Dendritic cell treated with granulocyte-macrophage colony-stimulating factor and Interleukin-4, amounts not matched to agents 40 ng/mL and 50 ng/mL, for 4 days (primary cell): ENCODE measurements around the gene NCEH1.

Experiments used
- H3K27ac Mint-ChIP-seq: one replicate; pipeline ENCODE4 v1.8.0; 2022; ENCODE audit warnings: mild to moderate bottlenecking, mixed read lengths
- H3K27me3 Mint-ChIP-seq: one replicate; pipeline ENCODE4 v1.8.0; 2022; ENCODE audit warnings: mild to moderate bottlenecking, mixed read lengths
- H3K36me3 Mint-ChIP-seq: one replicate; pipeline ENCODE4 v1.8.0; 2022; ENCODE audit warnings: low read depth, mixed read lengths
- H3K4me1 Mint-ChIP-seq: one replicate; pipeline ENCODE4 v1.8.0; 2022; ENCODE audit warnings: low read depth, mixed read lengths
- H3K4me3 Mint-ChIP-seq: one replicate; pipeline ENCODE4 v1.8.0; 2022; ENCODE audit warnings: mild to moderate bottlenecking, moderate library complexity, mixed read lengths
- H3K9me3 Mint-ChIP-seq: one replicate; pipeline ENCODE4 v1.8.0; 2022; ENCODE audit warnings: mixed read lengths
- intact Hi-C: fragments of 100-400 bp; cut with micrococcal nuclease; formaldehyde crosslinking; loops from one replicate; pipeline ENCODE4 v1.15.0; 2022

Gene NCEH1

GRCh38 chr3:172613845-172614244, 97.0 kb downstream of the NCEH1 start:
- H3K4me1 Mint-ChIP-seq = peaks cover 13% of the 10 kb centered on the region
- H3K27me3 Mint-ChIP-seq = no peaks in the 10 kb centered on the region
- H3K27ac Mint-ChIP-seq = no peak overlapping the region

DNA sequence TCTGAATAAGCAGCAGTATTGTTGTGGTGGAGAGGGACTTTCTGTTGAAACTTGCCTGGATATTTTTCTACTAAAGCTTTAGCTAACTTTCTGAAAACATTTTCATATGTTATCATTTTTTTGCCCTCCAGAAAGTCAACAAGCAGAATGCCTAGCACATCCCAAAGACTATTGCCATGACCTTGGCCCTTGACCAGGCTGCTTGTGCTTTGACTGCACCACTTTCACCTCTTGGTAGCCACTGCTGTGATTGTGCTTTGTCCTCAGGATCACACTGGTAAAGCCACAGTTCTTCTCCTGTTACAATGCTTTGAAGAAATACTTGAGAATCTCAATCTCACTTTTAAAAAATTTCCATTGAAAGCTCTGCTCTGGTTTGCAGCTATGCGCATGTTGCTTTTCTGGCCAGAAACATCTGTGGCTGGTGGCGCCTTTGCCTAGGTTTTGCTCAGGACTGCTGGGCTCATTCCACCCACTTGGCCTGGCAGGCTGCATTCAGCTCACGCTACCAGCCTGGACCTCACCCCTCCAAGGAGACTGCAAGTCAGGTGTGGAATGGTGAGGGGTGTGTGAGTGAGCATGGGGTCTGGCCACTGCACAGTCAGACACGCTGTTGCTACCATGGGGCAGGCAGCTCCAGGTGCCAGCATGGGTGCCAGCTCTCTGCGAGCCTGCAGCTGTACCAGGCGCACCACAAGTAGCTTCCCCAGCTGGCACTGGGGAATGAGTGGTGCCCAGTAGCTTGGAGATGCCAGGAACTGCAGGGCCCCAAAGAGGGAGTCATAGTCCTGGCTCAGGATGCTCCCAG, 97.8 kb downstream of the NCEH1 start:
- H3K9me3 Mint-ChIP-seq = peaks cover 26% of the 10 kb centered on the region
- no peaks in the 10 kb centered on the region for H3K27me3 Mint-ChIP-seq
- no peak overlapping the region for H3K27ac Mint-ChIP-seq
- H3K4me3 Mint-ChIP-seq = no peak overlapping the region
- H3K36me3 Mint-ChIP-seq = no peaks in the 10 kb centered on the region
- H3K4me1 Mint-ChIP-seq = peaks cover 13% of the 10 kb centered on the region
- intact Hi-C loops = no loop called here

More at GRCh38 chr3:172613845-172614244, 97.0 kb downstream of the NCEH1 start:
- Mint-ChIP-seq H3K4me3 (no peak overlapping the region), H3K36me3 (no peaks in the 10 kb centered on the region), H3K9me3 (peaks cover 26% of the 10 kb centered on the region)
- intact Hi-C loops = no loop called here

GRCh38 chr3:172609750-172610149, 101.1 kb downstream of the NCEH1 start:
- intact Hi-C loops = no loop called here
- no peak overlapping the region for H3K4me3 Mint-ChIP-seq

DNA sequence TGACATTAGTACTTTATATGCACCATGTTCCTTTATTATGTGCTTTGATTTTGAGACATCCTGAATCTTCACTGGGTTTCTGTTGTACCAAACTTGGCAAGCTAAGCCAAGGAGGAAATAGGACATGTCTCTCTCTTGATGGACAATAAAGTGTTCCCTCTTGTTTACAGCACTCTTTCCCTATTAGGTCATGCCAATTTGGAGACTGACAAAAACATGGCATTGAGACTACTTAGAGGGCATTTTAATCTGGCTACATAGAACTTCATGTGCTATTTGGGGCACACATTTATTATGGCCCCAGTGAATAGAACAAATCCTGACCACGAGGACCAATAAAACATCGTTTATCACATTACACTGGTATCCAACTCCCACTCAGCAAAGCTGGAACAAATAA, 102.3 kb downstream of the NCEH1 start:
- Mint-ChIP-seq H3K36me3 (no peaks in the 10 kb centered on the region), H3K4me1 (no peaks in the 10 kb centered on the region), H3K4me3 (no peak overlapping the region), H3K27ac (peak overlapping the region; percentile 5), H3K9me3 (peaks cover 16% of the 10 kb centered on the region), H3K27me3 (no peaks in the 10 kb centered on the region)
- intact Hi-C loops = no loop called here

More at GRCh38 chr3:172609750-172610149, 101.1 kb downstream of the NCEH1 start:
- peak overlapping the region; percentile 5 for H3K27ac Mint-ChIP-seq
- peaks cover 26% of the 10 kb centered on the region for H3K9me3 Mint-ChIP-seq
- H3K4me1 Mint-ChIP-seq = no peaks in the 10 kb centered on the region
- no peaks in the 10 kb centered on the region for H3K27me3 Mint-ChIP-seq
- H3K36me3 Mint-ChIP-seq = no peaks in the 10 kb centered on the region

DNA sequence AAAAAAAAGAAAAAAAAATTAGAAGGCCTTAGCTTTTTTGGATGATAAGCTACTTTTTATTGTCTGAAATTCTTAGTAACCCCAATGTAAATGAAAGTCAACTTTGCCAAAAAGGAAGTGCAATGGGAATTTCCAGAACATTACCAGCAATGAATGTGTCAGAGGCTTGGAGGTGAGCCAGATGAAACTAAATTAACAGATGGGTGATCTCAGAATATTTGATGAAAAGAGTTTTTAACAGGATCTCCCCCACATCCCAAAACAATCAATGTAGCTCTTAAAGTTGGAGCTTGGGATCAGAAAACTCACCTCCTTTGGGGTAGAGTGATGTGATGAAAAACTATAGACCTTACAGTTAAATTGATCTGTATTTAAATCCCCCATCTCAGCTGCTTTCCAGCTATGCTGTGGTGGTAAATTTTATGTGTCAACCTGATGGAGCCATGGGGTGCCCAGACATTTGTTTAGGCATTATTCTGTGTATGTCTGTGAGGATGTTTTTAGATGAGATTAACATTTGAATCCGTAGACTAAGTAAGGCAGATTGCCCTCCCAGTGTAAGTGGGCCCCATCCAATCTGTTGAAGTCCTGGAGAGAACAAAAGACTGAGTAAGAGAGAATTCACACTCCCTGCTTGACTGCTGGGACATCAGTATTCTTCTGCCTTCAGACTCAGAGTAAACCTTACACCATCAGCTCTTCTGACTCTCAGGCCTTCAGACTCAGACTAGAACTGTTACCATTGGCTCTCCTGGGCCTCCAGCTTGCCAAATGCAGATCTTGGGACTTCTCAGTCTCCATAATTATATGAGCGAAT, 103.4 kb downstream of the NCEH1 start:
- Mint-ChIP-seq H3K9me3 (peaks cover 12% of the 10 kb centered on the region), H3K27ac (no peak overlapping the region), H3K36me3 (no peaks in the 10 kb centered on the region), H3K4me1 (no peaks in the 10 kb centered on the region), H3K27me3 (no peaks in the 10 kb centered on the region), H3K4me3 (no peak overlapping the region)
- intact Hi-C loops = no loop called here

DNA sequence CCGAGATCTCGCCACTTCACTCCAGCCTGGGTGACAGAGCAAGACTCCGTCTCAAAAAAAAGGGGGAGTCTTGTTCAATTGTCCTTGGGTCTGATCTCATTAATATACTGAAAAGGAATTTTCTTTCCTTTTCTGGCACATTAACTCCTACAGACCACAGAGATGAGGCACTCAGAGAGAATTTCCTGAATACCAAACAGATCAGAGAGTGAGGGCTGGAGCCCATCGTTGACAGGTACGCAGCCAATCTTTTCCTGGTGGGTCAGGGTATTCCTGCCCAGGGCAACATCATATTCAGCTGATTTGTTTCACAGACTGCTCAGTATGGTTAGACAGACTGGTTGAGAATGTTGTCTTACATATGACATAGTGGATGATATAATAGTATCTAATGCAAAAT, 104.8 kb downstream of the NCEH1 start:
- Mint-ChIP-seq H3K9me3 (peaks cover 10% of the 10 kb centered on the region), H3K4me1 (no peaks in the 10 kb centered on the region), H3K27ac (peak overlapping the region; percentile 30), H3K36me3 (no peaks in the 10 kb centered on the region), H3K27me3 (no peaks in the 10 kb centered on the region), H3K4me3 (no peak overlapping the region)
- intact Hi-C loops = no loop called here

DNA sequence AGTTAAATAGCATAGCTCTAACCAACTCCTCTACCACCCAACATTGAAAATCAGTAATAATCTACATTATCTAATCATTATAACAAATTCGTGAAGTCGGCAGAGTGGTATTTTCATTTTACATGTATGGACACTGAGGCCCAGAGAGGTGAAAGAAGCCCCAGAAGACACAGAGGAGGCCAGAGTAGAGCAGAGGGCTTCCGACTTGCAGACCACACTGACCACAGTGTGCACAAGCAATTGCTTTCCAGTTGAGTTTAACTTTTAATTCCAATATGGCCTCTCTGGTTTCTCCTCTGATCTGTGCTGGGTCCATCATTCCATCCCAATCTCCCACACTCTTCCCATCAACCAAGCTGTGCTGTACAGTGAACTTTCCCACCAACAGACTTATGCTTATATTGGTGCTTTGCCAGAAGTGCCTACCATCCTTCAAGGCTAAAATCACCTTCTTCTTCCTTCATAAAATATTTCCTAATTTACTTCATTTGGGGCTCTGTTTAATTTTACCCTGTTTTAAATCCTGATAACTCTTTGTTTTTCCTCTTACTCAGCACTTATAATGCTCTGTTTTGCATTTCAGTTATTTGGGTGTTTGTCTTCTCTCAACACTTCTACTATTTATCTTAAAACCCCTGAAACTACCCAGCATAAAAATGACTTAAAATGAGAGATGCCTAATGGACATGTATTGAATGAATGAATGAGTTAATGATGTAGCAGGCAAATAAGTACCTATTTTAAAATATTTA, 105.8 kb downstream of the NCEH1 start:
- no peak overlapping the region for H3K27ac Mint-ChIP-seq
- no peak overlapping the region for H3K4me3 Mint-ChIP-seq
- H3K27me3 Mint-ChIP-seq = no peaks in the 10 kb centered on the region
- H3K36me3 Mint-ChIP-seq = no peaks in the 10 kb centered on the region
- intact Hi-C loops = no loop called here
- peaks cover under 1% of the 10 kb centered on the region for H3K9me3 Mint-ChIP-seq
- no peaks in the 10 kb centered on the region for H3K4me1 Mint-ChIP-seq

DNA sequence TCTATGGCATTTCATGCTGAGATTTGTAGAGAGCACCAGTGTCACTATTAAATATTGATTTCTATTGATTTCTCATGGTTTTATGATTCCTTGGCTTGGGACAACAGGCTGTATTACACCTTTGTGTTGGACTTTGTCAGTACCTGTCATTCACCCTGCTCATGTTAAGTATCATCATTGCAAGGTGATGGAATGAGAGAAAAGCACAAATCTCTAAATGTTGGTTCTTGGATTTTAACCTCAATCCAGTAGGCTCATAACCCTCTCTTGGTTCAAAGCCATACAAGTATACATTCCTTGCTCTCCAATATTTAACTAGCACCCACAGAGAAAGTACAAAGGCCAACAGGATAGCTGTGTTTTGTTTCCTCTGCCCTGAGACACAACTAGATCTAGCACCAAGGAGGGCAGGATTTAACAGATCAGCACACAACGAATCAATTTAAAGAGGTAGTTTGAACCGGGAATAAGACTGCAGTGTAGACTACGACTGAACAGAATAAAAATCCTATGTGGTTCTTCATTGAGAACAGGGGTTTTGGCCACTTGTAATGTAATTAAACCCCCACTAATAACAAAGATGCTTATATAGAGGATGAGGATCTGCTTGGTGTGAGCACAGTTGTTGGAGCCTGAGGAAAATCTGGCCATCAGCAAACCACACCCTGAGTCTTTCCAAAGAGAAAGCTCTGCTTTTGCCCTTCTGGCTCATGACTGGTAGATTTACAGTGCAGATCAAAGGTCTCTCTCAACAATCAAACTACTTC, 109.6 kb downstream of the NCEH1 start:
- Mint-ChIP-seq H3K4me1 (peaks cover 2% of the 10 kb centered on the region), H3K27me3 (no peaks in the 10 kb centered on the region), H3K4me3 (no peak overlapping the region), H3K27ac (no peak overlapping the region), H3K36me3 (no peaks in the 10 kb centered on the region), H3K9me3 (no peaks in the 10 kb centered on the region)
- intact Hi-C loops = no loop called here

DNA sequence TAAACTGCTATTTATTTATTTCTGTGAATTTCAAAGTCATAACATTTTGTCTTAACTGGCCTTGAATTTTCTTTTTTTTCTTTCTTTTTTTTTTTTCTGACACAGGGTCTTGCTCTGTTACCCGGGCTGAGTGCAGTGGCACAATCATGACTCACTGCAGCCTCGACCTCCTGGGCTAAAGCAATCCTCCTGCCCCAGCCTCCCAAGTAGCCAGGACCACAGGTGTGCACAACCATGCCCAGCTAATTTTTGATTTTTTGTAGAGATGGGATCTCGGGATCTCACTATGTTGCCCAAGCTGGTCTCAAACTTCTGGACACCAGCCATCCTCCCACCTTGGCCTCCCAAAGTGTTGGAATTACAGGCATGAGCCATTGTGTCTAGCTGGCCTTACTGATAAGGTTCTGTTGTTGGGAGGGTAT, 110.2 kb downstream of the NCEH1 start:
- no peak overlapping the region for H3K4me3 Mint-ChIP-seq
- no peaks in the 10 kb centered on the region for H3K9me3 Mint-ChIP-seq
- H3K27me3 Mint-ChIP-seq = no peaks in the 10 kb centered on the region
- no peak overlapping the region for H3K27ac Mint-ChIP-seq
- intact Hi-C loops = no loop called here
- H3K4me1 Mint-ChIP-seq = peaks cover 8% of the 10 kb centered on the region
- no peaks in the 10 kb centered on the region for H3K36me3 Mint-ChIP-seq

GRCh38 chr3:172598904-172599303, 112.0 kb downstream of the NCEH1 start:
- Mint-ChIP-seq H3K27ac (no peak overlapping the region), H3K36me3 (no peaks in the 10 kb centered on the region), H3K27me3 (no peaks in the 10 kb centered on the region), H3K4me1 (peaks cover 24% of the 10 kb centered on the region), H3K4me3 (no peak overlapping the region), H3K9me3 (no peaks in the 10 kb centered on the region)
- intact Hi-C loops = no loop called here

DNA sequence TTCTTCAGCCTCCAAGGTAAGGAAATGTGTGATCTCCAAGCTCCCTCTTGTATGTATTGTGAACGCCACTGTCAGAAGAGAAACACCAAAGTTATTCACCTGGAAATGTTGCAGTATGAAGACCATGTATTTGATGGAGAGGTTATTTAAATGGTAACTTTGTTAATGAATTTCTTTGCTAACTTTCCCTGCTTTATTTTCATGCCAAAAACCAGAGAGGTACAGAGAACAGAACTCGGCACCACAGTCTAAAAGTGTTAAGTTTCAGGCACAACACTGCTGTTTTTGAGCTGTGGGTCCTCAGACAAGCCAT, 114.5 kb downstream of the NCEH1 start:
- no peaks in the 10 kb centered on the region for H3K27me3 Mint-ChIP-seq
- H3K4me3 Mint-ChIP-seq = no peak overlapping the region
- intact Hi-C loops = loop anchor here (1.0 kb wide), 2 partner anchors 71 to 106 kb away; no protein-coding TSS in a partner anchor
- H3K36me3 Mint-ChIP-seq = no peaks in the 10 kb centered on the region
- H3K27ac Mint-ChIP-seq = peak overlapping the region; percentile 65
- peaks cover 46% of the 10 kb centered on the region for H3K4me1 Mint-ChIP-seq
- no peaks in the 10 kb centered on the region for H3K9me3 Mint-ChIP-seq

GRCh38 chr3:172595664-172596393, 115.0 kb downstream of the NCEH1 start:
- H3K27ac Mint-ChIP-seq = peak overlapping the region; percentile 65
- no peaks in the 10 kb centered on the region for H3K36me3 Mint-ChIP-seq
- H3K9me3 Mint-ChIP-seq = no peaks in the 10 kb centered on the region
- peak overlapping the region; percentile 60 for H3K4me3 Mint-ChIP-seq
- H3K4me1 Mint-ChIP-seq = peaks cover 51% of the 10 kb centered on the region
- intact Hi-C loops = loop anchor here (1.0 kb wide), 2 partner anchors 71 to 106 kb away; no protein-coding TSS in a partner anchor
- H3K27me3 Mint-ChIP-seq = peaks cover 2% of the 10 kb centered on the region
